AG09319 (cell line): Measurements from ENCODE around the gene SKI.

ENCODE experiments used
- DNase-seq: peaks from one replicate; pipeline ENCODE4 v3.0.0-alpha.2; 2010; ENCODE audit warnings: low read depth; ENCODE audit errors: extremely low read depth
- TF ChIP-seq, protein P1 (sequence below): IDR thresholded peaks from 2 replicates; pipeline ENCODE4 v1.5.1; 2011; ENCODE audit warnings: low read depth, mild to moderate bottlenecking, inconsistent platforms, low read length, moderate library complexity

Gene SKI

DNA sequence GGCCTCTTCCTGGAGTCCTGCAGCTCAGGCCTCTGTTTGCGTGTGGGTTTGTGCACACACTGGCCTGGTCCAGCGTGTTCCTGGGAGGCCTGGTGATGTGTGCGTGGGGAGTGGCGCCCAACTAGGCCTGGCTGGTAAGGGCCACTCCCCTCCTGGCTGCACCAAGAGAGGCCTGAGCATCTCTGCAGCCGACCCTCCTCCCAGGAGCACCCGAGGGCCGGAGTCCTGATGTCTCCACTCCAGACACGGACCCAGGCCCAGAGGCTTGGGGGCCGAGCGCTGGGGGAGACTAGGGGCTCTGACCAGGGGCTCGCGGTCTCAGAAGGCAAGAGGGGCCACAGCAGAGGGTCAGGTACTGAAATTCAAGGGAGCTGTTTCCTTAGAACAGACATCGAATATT lies 130.0 kb downstream of the SKI start:
- DNase-seq: no peak
- TF ChIP-seq, protein P1, sequence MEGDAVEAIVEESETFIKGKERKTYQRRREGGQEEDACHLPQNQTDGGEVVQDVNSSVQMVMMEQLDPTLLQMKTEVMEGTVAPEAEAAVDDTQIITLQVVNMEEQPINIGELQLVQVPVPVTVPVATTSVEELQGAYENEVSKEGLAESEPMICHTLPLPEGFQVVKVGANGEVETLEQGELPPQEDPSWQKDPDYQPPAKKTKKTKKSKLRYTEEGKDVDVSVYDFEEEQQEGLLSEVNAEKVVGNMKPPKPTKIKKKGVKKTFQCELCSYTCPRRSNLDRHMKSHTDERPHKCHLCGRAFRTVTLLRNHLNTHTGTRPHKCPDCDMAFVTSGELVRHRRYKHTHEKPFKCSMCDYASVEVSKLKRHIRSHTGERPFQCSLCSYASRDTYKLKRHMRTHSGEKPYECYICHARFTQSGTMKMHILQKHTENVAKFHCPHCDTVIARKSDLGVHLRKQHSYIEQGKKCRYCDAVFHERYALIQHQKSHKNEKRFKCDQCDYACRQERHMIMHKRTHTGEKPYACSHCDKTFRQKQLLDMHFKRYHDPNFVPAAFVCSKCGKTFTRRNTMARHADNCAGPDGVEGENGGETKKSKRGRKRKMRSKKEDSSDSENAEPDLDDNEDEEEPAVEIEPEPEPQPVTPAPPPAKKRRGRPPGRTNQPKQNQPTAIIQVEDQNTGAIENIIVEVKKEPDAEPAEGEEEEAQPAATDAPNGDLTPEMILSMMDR: no peak

DNA sequence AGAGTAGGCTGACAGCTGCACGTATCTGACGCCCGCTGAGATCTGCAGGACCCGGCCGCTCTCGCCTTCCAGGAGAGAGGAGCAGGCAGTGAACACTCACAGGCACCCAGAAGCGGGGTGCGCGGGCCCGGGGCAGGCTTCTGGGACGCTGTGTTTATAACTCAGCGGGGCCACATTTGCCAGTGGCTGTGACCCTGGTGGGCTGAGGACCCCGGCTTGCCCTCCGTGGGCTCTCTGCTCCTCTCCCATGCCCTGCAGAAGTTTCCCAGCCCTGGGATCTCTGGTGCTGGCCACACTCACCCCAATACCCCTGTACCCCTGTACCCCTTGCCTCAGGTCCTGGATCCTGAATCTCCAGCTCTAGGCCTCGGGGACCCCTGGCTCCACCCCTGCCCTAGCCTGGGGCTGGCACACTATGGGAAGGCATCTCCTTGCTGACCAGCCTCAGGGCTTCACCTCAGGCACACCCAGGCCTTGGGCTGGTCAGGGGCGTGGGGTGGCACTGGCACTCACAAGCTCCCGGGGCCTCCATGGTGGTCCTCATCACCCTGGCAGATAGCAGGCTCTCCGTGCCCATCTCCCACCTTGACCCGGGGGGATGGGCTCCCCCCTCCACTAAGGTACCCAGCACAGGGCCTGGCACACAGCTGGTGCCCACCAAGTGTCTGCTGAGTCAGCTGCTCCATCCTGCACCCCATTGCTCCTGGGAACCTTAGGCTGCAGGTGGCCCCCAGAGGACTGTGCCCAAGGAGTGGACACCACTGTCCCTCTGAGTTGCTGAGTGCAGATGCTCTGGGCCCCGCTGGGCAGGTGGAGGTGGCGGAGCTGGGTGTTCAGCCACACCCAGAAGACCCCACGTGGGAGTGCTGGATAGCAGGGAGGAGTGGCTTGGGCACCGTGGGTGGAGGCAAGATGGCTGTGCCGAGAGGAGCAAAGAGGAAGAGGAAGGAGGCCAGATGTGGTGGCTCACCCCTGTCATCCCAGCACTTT lies 130.8 kb downstream of the SKI start:
- no peak for DNase-seq
- TF ChIP-seq, protein P1: no peak
